Ovary (tissue), 9 donors: Measurements from ENCODE around the gene DST. TPM values are rescaled to one million over a fixed set of nuclear protein-coding genes. Genes with fewer than 3 reads are reported as not detected.

Experiments used
- DNase-seq, 5 donors: peaks; one replicate each; pipeline ENCODE4 v3.0.0-alpha.2; 2019 to 2020
- H3K27ac ChIP-seq, 2 donors: fragments of 200-600 bp; one replicate each; pipeline versions ENCODE4 v1.5.1 to v1.8.0; 2019 to 2022
- H3K27me3 ChIP-seq: fragments of 200-600 bp; one replicate; pipeline ENCODE4 v1.8.0; 2022
- H3K36me3 ChIP-seq: fragments of 200-600 bp; sonication (generic); one replicate; pipeline ENCODE4 v1.5.1; 2019
- H3K4me1 ChIP-seq: one replicate; pipeline ENCODE4 v1.8.1; 2013; ENCODE audit warnings: mild to moderate bottlenecking, moderate library complexity; ENCODE audit not compliant: insufficient read depth
- H3K4me3 ChIP-seq: fragments of 200-600 bp; sonication (generic); one replicate; pipeline ENCODE4 v1.5.1; 2017
- H3K9me3 ChIP-seq, 2 donors: fragments of 200-600 bp in 1 of 2; sonication (generic) in 1 of 2; one replicate each; pipeline versions ENCODE4 v1.5.1 to v1.8.1; 2013 to 2019; ENCODE audit warnings: mild to moderate bottlenecking in 1 of 2, moderate library complexity in 1 of 2
- EP300 ChIP-seq: sonication (generic); formaldehyde crosslinking; IDR thresholded peaks from one replicate; pipeline ENCODE4 v1.6.1; 2017; ENCODE audit warnings: antibody characterized with exemption
- POLR2A ChIP-seq: fragments of 450-650 bp; IDR thresholded peaks from one replicate; pipeline ENCODE4 v1.6.1; 2017; ENCODE audit warnings: antibody characterized with exemption, mild to moderate bottlenecking, moderate library complexity
- WGBS, 3 donors: extraction: QIAGEN DNeasy Blood & Tissue Kit in 1 of 3; methylation state at CpG; one replicate each; pipeline versions ENCODE4 v1.1.5 to v1.1.7; 2013 to 2017; 5-methylcytosine and 5-hydroxymethylcytosine counted together
- intact Hi-C, 4 donors: fragments of 100-400 bp; cut with DNase I; formaldehyde crosslinking; loops; one replicate each; pipeline versions ENCODE4 v1.11.0 to v1.15.1; 2022 to 2023
- polyA plus RNA-seq, 2 donors: library from polyadenylated mRNA; stranded (reverse); fragments of 200-250 nt in 1 of 2; fragments of 350-450 nt in 1 of 2; fragmentation: Illumina TruSeq in 1 of 2; extraction: RNeasy Lipid Tissue Mini Kit (QIAGEN cat#74804) in 1 of 2; gene quantifications; one replicate each; pipeline ENCODE4 v1.2.3, GENCODE V29; 2013 to 2014
- total RNA-seq, 7 donors: library from RNA; depleted of rRNA in 2 of 7; stranded (reverse); fragments of >200 nt in 2 of 7; fragmentation: NEBNext Ultra II Directional in 3 of 7; extraction: Animal tissue kit (Norgen Biotek cat#: 25700) in 3 of 7; gene quantifications; one replicate each; pipeline versions ENCODE4 v1.1.0 to v1.2.4, GENCODE V29; 2016 to 2023
- TF ChIP-seq, protein P1 (sequence below), 3 donors: fragments of 450-650 bp in 2 of 3; fragments of 200-600 bp in 1 of 3; IDR thresholded peaks; one replicate each; pipeline versions ENCODE4 v1.5.1 to v1.8.0; 2016 to 2022; ENCODE audit warnings: antibody characterized with exemption in 3 of 3, mild to moderate bottlenecking in 1 of 3
- donor health status: DM: no; HTN: no; CAD: no; lungs with moderate emphysema.
- donor health status: DM: no; HTN: no; CAD: no.
- donor health status: Bipolar disorder and iron deficiency.
- donor health status: DM: yes; HTN: yes; CAD: no.
- donor health status: DM: no; HTN: no; CAD: no.
- donor health status: DM: yes; HTN: yes; CAD: no.

Gene DST
- total and polyA plus RNA-seq, 9 donors = 124 to 290 (median 174) TPM

DNA sequence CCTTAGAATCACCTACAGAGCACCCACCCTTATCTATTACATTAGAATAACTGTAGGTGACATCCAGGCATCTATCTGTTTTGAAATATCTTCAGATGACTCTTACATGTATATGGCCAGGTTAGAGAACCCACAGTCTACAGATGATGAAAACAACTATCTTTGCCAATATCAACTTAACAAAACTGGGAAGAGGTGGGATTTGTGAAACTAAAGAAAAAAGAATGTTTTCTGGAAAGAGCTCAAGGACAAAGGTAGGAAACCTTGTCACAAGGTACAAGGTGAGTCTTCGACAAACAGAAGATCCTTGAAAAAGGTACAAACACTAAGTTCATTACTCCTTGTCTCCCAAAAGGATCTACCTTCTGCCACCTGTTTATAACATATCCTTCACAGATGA lies 47.0 kb upstream of the DST start:
- H3K36me3 ChIP-seq = no peaks in the 10 kb centered on the region
- H3K27me3 ChIP-seq = no peaks in the 10 kb centered on the region
- peaks cover 10% of the 10 kb centered on the region for H3K4me1 ChIP-seq
- intact Hi-C loops = no loop called here
- no peak overlapping the region for H3K4me3 ChIP-seq
- TF ChIP-seq POLR2A = no peak
- TF ChIP-seq, protein P1, sequence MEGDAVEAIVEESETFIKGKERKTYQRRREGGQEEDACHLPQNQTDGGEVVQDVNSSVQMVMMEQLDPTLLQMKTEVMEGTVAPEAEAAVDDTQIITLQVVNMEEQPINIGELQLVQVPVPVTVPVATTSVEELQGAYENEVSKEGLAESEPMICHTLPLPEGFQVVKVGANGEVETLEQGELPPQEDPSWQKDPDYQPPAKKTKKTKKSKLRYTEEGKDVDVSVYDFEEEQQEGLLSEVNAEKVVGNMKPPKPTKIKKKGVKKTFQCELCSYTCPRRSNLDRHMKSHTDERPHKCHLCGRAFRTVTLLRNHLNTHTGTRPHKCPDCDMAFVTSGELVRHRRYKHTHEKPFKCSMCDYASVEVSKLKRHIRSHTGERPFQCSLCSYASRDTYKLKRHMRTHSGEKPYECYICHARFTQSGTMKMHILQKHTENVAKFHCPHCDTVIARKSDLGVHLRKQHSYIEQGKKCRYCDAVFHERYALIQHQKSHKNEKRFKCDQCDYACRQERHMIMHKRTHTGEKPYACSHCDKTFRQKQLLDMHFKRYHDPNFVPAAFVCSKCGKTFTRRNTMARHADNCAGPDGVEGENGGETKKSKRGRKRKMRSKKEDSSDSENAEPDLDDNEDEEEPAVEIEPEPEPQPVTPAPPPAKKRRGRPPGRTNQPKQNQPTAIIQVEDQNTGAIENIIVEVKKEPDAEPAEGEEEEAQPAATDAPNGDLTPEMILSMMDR (IDR thresholded peaks at IDR 0.05) = no peak
- no peak for TF ChIP-seq EP300
- no peak for DNase-seq
- no peaks in the 10 kb centered on the region for H3K9me3 ChIP-seq
- H3K27ac ChIP-seq = no peak overlapping the region
- WGBS, 3 donors = 94 to 95% (median 95%) methylated on average over 1 of the region's 1 CpG

DNA sequence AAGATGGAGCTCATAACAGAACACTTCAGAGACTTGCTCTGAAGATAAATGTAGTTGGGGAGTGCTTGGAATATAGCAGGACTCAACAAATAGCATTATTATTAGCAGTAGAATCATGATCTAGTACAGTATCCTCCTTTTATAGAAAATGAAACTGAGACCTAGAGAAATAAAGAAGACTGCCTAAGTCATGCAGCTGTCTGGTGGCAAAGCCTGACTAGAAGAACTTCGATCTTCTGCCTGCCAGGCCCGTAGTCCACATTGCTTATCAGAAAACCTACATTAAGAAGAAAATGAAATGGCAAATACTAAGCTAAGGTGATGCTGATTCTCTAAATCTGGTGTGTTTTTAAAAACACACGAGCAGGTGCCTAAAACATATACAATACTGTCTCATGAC lies 46.4 kb upstream of the DST start:
- H3K36me3 ChIP-seq = no peaks in the 10 kb centered on the region
- DNase-seq = no peak
- no peak overlapping the region for H3K27ac ChIP-seq
- H3K4me1 ChIP-seq = peaks cover 10% of the 10 kb centered on the region
- no peak overlapping the region for H3K4me3 ChIP-seq
- intact Hi-C loops = no loop called here
- no peak for TF ChIP-seq EP300
- TF ChIP-seq, protein P1 (IDR thresholded peaks at IDR 0.05) = no peak
- TF ChIP-seq POLR2A = no peak
- H3K27me3 ChIP-seq = no peaks in the 10 kb centered on the region
- WGBS, 3 donors = 69 to 78% (median 78%) methylated on average over 3 of the region's 3 CpGs
- no peaks in the 10 kb centered on the region for H3K9me3 ChIP-seq

- Histone ChIP-seq H3K36me3 (no peaks in the 10 kb centered on the region), H3K27ac (no peak overlapping the region), H3K4me3 (no peak overlapping the region), H3K4me1 (peaks cover 12% of the 10 kb centered on the region), H3K9me3 (no peaks in the 10 kb centered on the region), H3K27me3 (no peaks in the 10 kb centered on the region)
- DNase-seq = no peak
- intact Hi-C loops = no loop called here
- WGBS, 3 donors = 80 to 81% (median 81%) methylated on average over 2 of the region's 2 CpGs
- TF ChIP-seq EP300 (no peak), POLR2A (no peak)
- TF ChIP-seq, protein P1 (IDR thresholded peaks at IDR 0.05) = no peak
Observed at GRCh38 chr6:56688521-56688920, 45.8 kb upstream of the DST start.

GRCh38 chr6:56687551-56687950 lies 44.9 kb upstream of the DST start:
- Histone ChIP-seq H3K9me3 (no peaks in the 10 kb centered on the region), H3K4me3 (no peak overlapping the region), H3K36me3 (no peaks in the 10 kb centered on the region), H3K4me1 (peaks cover 8% of the 10 kb centered on the region), H3K27ac (no peak overlapping the region), H3K27me3 (no peaks in the 10 kb centered on the region)
- TF ChIP-seq, protein P1 (IDR thresholded peaks at IDR 0.05) = no peak
- TF ChIP-seq POLR2A (no peak), EP300 (no peak)
- DNase-seq = no peak
- WGBS, 3 donors = 22 to 36% (median 27%) methylated on average over 1 of the region's 1 CpG
- intact Hi-C loops = no loop called here
